ENCODE measurements around the gene CBX3. TPM values are rescaled to one million over a fixed set of nuclear protein-coding genes. Genes with fewer than 3 reads are reported as not detected.
"Not testable (repeated sequence)": the region's sequence is repeated elsewhere in the genome, so short reads cannot be mapped to it uniquely, and the experiment has no call there.

CBX3 gene
- total RNA-seq, 1 donor from 2014 or later, result 188 TPM

GRCh38 chr7:26162431-26162830 lies 39.1 kb upstream of the CBX3 start:
- no peak for TF ChIP-seq CTCF (conservative IDR thresholded peaks at IDR 0.05)
- no peaks in the 10 kb centered on the region for H3K36me3 Mint-ChIP-seq
- H3K27ac Mint-ChIP-seq, result no peak overlapping the region
- no peak overlapping the region for H3K4me3 Mint-ChIP-seq
- H3K27me3 Mint-ChIP-seq, result peaks cover 15% of the 10 kb centered on the region
- no peaks in the 10 kb centered on the region for H3K9me3 Mint-ChIP-seq
- H3K4me1 Mint-ChIP-seq (ENCODE audit: unreplicated experiment), result peaks cover 14% of the 10 kb centered on the region
- no peak for DNase-seq (ENCODE audit: extremely low spot score, unreplicated experiment)

GRCh38 chr7:26163804-26164203 lies 37.7 kb upstream of the CBX3 start:
- not testable (repeated sequence) for H3K36me3 Mint-ChIP-seq; H3K27me3 Mint-ChIP-seq; DNase-seq (ENCODE audit: extremely low spot score, unreplicated experiment); H3K4me3 Mint-ChIP-seq; H3K27ac Mint-ChIP-seq; H3K9me3 Mint-ChIP-seq
- peaks cover 17% of the 10 kb centered on the region for H3K4me1 Mint-ChIP-seq (ENCODE audit: unreplicated experiment)

DNA sequence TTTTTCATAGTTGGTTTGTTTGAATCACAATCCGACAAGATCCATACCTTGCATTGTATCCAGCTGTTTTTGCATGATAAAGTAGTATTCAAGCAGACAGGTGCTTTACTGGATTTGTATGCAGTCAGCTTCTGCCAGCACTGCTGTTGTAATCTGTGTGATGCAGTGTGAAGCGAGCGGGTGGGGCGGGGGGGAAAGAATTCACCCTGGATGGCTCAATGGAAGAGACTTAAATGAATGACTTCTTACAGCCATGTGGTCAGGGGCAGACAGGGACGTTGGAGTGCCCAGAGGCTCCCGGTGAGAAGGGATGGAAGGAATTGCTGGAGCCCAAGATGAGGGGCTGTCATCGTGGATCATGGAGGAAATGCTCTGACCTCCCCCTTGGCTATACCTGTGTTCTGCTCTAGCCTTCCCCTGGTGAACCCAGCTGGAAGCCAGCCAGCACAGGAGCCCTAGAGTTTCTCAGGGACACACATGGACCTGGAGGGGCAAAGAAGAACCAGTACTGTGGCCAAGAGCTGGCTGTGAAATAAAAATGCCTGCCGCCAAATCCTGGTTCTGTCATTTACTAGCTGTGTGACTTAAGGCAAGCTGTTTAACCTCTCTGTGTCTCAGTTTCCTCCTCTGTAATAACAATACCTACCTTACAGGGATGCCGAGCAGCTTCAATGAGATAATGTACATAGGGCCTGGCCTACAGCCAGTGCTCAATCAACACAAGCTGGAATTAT lies 35.4 kb upstream of the CBX3 start:
- Mint-ChIP-seq H3K4me3 (no peak overlapping the region), H3K4me1 (ENCODE audit: unreplicated experiment) (peaks cover 11% of the 10 kb centered on the region), H3K9me3 (no peaks in the 10 kb centered on the region), H3K27me3 (no peaks in the 10 kb centered on the region), H3K36me3 (no peaks in the 10 kb centered on the region), H3K27ac (no peak overlapping the region)
- TF ChIP-seq CTCF (conservative IDR thresholded peaks at IDR 0.05), result no peak
- DNase-seq (ENCODE audit: extremely low spot score, unreplicated experiment), result no peak

DNA sequence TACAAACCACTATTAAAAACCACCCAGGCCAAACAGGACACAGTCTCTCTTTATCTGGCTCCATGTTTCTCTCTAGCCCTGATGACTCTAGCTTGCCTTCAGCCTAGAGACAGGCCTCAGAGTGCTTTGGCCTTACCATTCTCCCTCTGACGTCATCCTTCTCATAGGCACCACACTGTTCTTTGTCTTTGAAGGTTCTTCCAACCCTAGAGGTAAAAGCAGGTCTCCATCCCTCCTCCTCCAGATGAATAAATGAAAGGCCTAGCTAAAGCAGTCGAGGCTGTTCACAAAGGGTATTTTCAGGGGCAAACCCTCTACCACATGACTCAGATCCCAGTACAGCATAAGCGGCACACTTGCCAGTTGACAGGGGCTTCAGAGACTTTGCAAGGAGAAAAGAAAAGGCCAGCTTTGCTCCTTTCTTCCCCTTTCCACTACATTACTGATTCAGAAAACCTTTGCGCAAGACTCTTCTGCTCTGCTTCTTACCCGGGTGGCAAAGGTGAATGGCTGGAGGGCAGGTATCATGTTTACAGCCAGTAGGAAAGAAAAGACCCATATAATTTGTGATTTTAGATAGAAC lies 34.8 kb upstream of the CBX3 start:
- Mint-ChIP-seq H3K4me1 (ENCODE audit: unreplicated experiment) (peaks cover 11% of the 10 kb centered on the region), H3K27ac (peak overlapping the region; percentile 1), H3K36me3 (no peaks in the 10 kb centered on the region), H3K4me3 (no peak overlapping the region), H3K9me3 (no peaks in the 10 kb centered on the region), H3K27me3 (no peaks in the 10 kb centered on the region)
- DNase-seq (ENCODE audit: extremely low spot score, unreplicated experiment), result no peak
- no peak for TF ChIP-seq CTCF (conservative IDR thresholded peaks at IDR 0.05)

GRCh38 chr7:26167303-26167934 lies 34.1 kb upstream of the CBX3 start:
- H3K4me1 Mint-ChIP-seq (ENCODE audit: unreplicated experiment), result peaks cover 11% of the 10 kb centered on the region
- H3K27ac Mint-ChIP-seq, result peak overlapping the region; percentile 1
- no peaks in the 10 kb centered on the region for H3K36me3 Mint-ChIP-seq
- DNase-seq (ENCODE audit: extremely low spot score, unreplicated experiment), result no peak
- H3K9me3 Mint-ChIP-seq, result no peaks in the 10 kb centered on the region
- no peak overlapping the region for H3K4me3 Mint-ChIP-seq
- H3K27me3 Mint-ChIP-seq, result no peaks in the 10 kb centered on the region
- no peak for TF ChIP-seq CTCF (conservative IDR thresholded peaks at IDR 0.05)

DNA sequence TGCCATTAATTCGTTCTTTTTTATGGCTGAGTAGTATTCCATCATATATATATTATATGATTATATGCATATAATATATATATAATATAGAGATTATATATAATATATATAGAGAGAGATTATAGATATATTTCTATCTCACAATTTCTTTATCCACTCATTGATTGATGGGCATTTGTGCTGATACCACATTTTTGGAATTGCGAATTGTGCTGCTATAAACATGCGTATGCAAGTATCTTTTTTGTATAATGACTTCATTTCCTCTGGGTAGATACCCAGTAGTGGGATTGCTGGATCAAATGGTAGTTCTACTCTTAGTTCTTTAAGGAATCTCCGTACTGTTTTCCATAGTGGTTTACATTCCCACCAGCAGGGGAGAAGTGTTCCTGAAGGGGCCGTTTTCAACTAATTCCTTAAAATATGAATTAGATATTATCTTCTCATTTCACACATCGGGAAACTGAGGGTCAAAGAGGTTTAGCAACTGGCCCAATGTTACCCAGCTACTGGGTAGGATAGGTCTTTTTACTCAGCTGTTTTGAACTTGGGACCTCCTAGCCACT lies 33.0 kb upstream of the CBX3 start:
- no peak overlapping the region for H3K4me3 Mint-ChIP-seq
- no peaks in the 10 kb centered on the region for H3K9me3 Mint-ChIP-seq
- peaks cover under 1% of the 10 kb centered on the region for H3K27me3 Mint-ChIP-seq
- H3K4me1 Mint-ChIP-seq (ENCODE audit: unreplicated experiment), result peaks cover 11% of the 10 kb centered on the region
- peak; percentile 53 for TF ChIP-seq CTCF (conservative IDR thresholded peaks at IDR 0.05)
- H3K36me3 Mint-ChIP-seq, result no peaks in the 10 kb centered on the region
- no peak for DNase-seq (ENCODE audit: extremely low spot score, unreplicated experiment)
- no peak overlapping the region for H3K27ac Mint-ChIP-seq

All from type B pancreatic cell (in vitro differentiated cells).